Bronchial epithelial cell (primary cell): ENCODE data around the gene ZNF573. TPM values are rescaled to one million over a fixed set of nuclear protein-coding genes. Genes with fewer than 3 reads are reported as not detected.
A peak's percentile ranks its signal among the peaks of the same experiment; 100 is the strongest.
"Not testable (repeated sequence)": the region's sequence is repeated elsewhere in the genome, so short reads cannot be mapped to it uniquely, and the experiment has no call there.

ENCODE experiments used
- DNase-seq: peaks from one replicate; pipeline ENCODE4 v3.0.0-alpha.2; 2010; ENCODE audit warnings: low read depth
- FAIRE-seq: peaks from 2 replicates; lab custom pipeline; 2011; peaks lifted over from hg19 to GRCh38; lab: Jason Lieb, UNC
- H3K27me3 ChIP-seq: 2 replicates; pipeline ENCODE4 v1.5.1; 2011; ENCODE audit warnings: low read length; ENCODE audit not compliant: control insufficient read depth, insufficient read depth
- H3K36me3 ChIP-seq: 2 replicates; pipeline ENCODE4 v1.5.1; 2011; ENCODE audit warnings: low read length; ENCODE audit not compliant: control insufficient read depth, insufficient read depth
- H3K4me3 ChIP-seq: 2 replicates; pipeline ENCODE4 v1.5.1; 2011; ENCODE audit warnings: mild to moderate bottlenecking, low read depth, low read length, control low read depth
- CTCF ChIP-seq: IDR thresholded peaks from 2 replicates; pipeline ENCODE4 v1.5.1; 2011; ENCODE audit warnings: mild to moderate bottlenecking, moderate library complexity, low read length, control low read depth, inconsistent platforms; ENCODE audit not compliant: insufficient read depth, severe bottlenecking
- total RNA-seq: library from RNA; depleted of rRNA; stranded (reverse); fragments of >200 nt; gene quantifications from 2 replicates; pipeline ENCODE4 v1.2.1, GENCODE V29; 2014

ZNF573 gene
- total RNA-seq, 1 donor from 2014 or later = 6.6 TPM

DNA sequence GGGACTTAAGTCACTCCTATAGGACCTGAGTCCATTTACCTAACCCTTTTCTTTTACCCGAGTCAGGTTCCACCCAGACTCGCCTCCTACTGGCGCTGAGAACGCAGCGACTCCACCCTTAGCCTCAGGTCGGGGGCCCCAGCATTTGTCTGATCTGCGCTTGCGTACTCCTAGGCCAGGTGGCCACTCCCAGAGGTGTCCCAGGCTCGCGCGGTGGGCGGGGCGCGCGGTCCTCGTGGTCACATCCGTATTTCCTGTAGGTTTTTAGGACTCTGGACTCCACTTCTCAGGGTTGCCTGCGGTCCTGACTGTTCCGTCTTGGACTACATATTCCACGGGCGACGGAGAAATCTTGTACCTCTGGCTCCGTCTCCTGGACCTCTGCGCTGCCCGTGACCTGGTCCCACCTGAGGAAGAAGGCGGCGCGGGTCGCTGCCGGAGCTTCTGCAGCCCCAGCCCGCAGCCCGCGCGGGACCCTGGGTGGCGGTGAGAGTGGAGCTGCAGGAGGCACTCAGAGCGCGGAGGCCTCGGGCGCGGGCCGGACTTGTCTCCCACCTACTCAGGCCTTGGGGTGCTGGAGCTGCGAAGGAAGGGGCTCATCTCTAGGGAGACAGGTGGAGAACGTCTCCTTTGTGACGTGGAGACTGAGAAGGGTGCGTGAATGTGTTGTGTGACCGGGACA is 11.0 kb upstream of the ZNF573 start:
- DNase-seq (no peak), FAIRE-seq (no peak)
- no peak for TF ChIP-seq CTCF
- H3K36me3 ChIP-seq = no peaks in the 10 kb centered on the region
- H3K27me3 ChIP-seq = no peaks in the 10 kb centered on the region
- H3K4me3 ChIP-seq = no peak overlapping the region

- TF ChIP-seq CTCF = no peak
- DNase-seq = peak; percentile 45
- Histone ChIP-seq H3K36me3 (peaks cover 1% of the 10 kb centered on the region), H3K4me3 (peak overlapping the region; percentile 85), H3K27me3 (no peaks in the 10 kb centered on the region)
- FAIRE-seq = no peak
Observed at GRCh38 chr19:37778613-37779126, 716 bp downstream of the ZNF573 start.

DNA sequence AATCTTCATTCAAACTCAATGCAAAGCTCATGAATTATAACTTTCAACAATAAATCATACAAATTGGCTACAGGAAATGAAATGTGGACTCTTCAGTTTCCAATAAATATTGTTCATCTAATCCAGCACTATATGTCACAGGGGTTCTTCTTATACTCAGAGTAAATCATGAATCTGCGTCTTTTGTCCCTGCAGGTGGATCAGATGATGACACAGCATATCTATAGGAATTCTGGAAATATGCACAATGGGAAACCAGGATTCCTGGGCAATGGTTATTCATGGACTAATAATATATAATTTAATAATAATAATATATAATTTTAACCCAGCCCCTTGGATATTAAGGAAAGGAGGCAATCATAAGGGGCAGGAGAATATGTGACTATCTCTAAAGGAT is 8.4 kb downstream of the ZNF573 start:
- DNase-seq = no peak
- no peak overlapping the region for H3K4me3 ChIP-seq
- no peaks in the 10 kb centered on the region for H3K27me3 ChIP-seq
- TF ChIP-seq CTCF = no peak
- no peak for FAIRE-seq
- H3K36me3 ChIP-seq = peaks cover 3% of the 10 kb centered on the region

- Histone ChIP-seq H3K36me3 (no peaks in the 10 kb centered on the region), H3K4me3 (no peak overlapping the region), H3K27me3 (no peaks in the 10 kb centered on the region)
- DNase-seq (peak; percentile 86), FAIRE-seq (no peak)
- no peak for TF ChIP-seq CTCF
Observed at GRCh38 chr19:37763488-37763887, 15.9 kb downstream of the ZNF573 start.

DNA sequence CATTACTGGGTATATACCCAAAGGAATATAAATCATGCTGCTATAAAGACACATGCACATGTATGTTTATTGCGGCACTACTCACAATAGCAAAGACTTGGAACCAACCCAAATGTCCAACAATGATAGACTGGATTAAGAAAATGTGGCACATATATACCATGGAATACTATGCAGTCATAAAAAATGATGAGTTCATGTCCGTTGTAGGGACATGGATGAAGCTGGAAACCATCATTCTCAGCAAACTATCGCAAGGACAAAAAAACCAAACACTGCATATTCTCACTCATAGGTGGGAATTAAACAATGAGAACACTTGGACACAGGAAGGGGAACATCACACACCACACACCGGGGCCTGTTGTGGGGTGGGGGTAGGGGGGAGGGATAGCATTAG is 21.7 kb downstream of the ZNF573 start:
- not testable (repeated sequence) for DNase-seq, H3K27me3 ChIP-seq, H3K4me3 ChIP-seq, H3K36me3 ChIP-seq, FAIRE-seq

DNA sequence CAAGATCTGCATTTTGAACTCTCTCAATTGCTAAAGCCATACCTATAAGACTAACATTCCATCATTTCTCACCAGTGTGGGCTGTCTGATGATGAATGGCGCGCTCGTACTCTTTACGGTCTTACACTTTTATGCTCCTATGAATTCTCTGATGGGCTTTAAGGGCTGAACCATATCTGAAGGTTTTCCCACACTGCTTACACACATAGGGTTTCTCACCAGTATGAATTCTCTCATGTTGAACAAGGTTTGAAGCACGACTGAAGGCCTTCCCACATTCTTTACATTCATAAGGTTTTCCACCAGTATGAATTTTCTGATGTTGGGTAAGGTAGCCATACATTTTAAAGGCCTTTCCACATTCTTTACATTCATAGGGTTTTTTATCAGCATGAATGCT is 41.0 kb downstream of the ZNF573 start:
- FAIRE-seq (no peak), DNase-seq (no peak)
- peaks cover 1% of the 10 kb centered on the region for H3K36me3 ChIP-seq
- TF ChIP-seq CTCF = no peak
- no peak overlapping the region for H3K4me3 ChIP-seq
- no peaks in the 10 kb centered on the region for H3K27me3 ChIP-seq
